HG03025 (cell line): ENCODE results near the gene GFI1.
"Not testable (repeated sequence)": the region's sequence is repeated elsewhere in the genome, so short reads cannot be mapped to it uniquely, and the experiment has no call there.

Source experiments
- ATAC-seq: cut with Tn5 transposase; IDR thresholded peaks from one replicate; pipeline ENCODE4 v1.9.1; 2021; ENCODE audit warnings: mild to moderate bottlenecking, moderate library complexity; ENCODE audit not compliant: unreplicated experiment, low FRiP score

GFI1 gene

GRCh38 chr1:92466683-92467352 is 19.9 kb downstream of the GFI1 start:
- ATAC-seq: no peak

GRCh38 chr1:92465256-92465647 is 21.5 kb downstream of the GFI1 start:
- no peak for ATAC-seq

GRCh38 chr1:92464588-92465255 is 22.0 kb downstream of the GFI1 start:
- no peak for ATAC-seq

- peak; percentile 47 for ATAC-seq
Observed at GRCh38 chr1:92461364-92462097, 25.2 kb downstream of the GFI1 start.

DNA sequence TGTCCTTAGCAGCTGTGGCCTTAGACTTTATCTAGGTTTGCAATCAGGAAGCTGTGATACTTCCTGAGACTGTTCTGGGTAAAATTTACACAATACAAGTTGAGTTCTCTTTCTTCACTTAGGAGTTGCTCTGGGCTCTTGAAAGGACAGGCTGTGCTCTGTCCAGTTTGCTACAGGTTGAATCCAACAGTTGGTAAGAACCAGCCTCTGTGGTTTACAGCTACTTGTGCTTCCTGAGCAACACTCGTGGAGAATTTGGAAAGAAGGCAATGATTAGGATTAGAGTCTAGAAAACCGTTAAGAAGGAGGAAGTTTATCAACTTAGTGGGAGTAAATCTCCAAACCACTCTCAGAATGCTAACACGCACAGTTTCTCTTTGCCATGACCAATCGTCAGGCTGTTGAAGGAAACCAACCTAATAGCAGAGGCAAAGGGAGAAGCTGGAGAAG is 26.8 kb downstream of the GFI1 start:
- no peak for ATAC-seq

- ATAC-seq: no peak
Observed at GRCh38 chr1:92458146-92458545, 28.6 kb downstream of the GFI1 start.

GRCh38 chr1:92447976-92448375 is 38.7 kb downstream of the GFI1 start:
- no peak for ATAC-seq

DNA sequence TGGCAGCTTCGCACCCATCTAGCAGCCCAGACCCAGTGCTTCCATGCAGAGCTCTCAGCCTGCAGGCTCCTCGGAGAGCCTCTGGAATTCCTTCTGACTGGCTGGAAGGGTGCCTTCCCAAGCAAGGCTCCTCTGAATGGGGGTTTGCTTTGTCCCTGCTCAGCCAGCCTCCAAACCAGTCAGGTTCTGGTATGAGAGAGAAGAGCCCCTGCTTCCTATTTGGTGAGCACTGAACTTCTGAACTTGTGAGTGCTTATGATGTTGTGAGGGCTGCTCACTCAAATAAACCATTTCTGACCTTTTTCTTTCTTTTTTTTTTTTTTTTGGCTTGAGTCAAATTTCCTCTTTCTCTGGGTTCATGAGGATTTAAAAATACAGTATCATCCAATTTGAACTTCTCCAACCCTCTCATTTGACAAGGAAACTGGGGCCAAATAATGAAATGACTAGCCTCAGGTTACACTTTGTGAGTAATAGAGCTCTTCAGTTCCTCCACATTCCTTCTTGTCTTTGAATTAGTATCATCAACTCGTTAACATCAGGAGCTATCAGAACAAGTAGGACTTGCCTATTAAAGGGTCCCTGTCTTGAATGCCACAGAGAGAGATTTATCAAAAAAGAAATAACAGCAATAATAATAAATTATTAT is 39.6 kb downstream of the GFI1 start:
- no peak for ATAC-seq

DNA sequence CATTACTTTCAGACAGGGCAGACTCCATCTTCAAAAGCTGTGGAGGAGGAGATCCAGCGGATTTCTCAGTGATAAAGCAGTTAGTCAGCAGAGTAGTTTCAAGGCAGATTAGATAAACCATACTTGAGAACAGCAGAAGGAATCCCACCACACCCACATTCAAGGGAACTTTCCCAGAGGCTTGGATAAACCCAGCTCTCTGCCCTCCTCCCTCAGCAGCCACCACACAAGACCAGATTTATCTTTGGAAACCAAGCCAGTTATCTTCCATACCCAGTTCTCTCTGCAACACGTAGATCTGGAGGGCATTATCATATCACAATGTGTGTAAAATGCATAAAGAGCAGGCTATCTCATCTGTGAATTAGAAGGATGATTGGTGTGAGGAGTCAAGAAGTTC is 40.2 kb downstream of the GFI1 start:
- ATAC-seq: no peak

DNA sequence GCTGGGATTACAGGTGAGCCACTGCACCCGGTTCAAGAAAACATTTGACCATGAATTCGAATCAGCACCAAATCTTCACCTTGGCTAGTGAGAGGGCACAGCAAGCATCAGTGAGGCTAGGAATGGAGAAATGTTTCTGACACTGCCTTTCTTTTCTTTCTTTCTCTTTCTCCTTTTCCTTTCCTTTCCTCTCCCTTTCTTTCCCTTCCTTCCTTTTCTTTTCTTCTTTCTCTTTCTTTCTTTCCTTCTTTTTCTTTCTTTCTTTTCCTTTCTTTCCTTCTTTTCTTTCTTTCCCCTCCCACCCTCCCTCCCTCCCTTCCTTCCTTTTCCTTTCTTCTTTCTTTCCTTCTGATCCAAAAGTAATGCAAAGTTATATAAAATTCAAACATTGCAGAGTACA is 40.9 kb downstream of the GFI1 start:
- no peak for ATAC-seq

DNA sequence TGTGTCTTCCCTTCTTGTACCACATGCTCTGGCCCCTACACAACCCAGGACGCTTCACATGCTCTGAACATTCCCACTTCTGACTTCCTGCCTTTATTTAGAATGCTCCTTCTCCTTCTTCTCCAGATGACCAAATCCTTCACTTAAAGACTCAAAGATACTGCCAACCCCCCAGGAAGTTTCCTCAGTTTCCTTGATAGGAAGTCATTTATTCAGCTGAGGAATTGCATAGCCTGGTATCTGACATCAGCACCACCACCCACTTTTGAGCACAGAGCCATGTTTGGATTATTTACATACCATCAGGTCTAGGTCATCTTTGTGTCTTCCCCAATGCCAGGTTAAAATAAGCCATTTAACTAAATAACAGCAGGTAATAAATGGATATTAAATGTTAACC is 42.4 kb downstream of the GFI1 start:
- no peak for ATAC-seq

DNA sequence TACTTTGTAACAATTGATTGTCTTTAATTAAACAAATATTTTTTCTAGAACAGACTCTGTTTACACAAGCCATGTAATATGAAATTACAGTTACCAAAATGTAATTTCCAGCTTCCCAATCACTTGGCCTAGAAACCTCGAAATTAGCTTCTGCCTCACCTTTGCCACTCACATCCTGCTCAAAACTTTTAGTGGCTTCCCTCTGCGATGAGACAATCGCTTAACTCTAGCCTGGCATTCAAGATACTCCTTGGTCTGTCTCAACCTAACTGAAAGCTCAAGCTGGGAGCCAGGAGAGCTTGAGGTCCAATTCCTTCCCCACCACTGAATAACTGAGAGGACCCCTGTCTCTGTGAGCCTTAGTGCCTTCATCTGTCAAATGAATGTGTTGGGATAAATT is 42.8 kb downstream of the GFI1 start:
- ATAC-seq: no peak

- no peak for ATAC-seq
Observed at GRCh38 chr1:92442351-92442750, 44.4 kb downstream of the GFI1 start.

DNA sequence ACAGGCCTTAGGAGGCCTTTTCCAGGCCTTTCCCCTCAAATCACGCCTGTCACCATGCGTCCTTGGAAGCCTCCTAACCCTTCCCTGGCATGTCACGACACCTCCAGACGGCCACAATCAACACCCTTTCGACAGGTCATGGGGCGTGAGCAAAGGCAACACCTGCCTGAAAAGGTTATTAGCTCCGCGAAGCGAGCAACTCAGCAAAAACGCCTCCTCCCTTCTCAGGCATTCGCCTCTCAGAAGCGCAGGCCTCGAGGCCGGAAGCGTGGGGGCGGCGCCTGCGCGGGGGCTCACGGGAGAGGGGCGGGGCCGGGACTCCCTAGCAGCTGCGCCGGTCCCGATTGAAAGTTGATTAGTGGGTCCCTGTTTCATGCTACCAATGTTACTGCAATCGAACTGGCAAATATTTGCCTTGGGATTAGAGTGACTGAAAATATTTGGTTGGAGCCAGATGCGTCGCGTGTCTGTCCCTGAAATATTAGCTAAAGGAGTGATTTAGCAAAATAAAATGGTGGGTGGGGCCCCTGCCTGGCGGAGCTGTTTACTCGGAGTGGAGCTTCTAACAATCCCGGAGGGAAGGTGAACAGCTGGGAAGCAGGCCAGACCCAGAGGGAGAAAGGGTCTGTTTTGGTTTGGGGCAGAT is 44.9 kb downstream of the GFI1 start:
- ATAC-seq: no peak

DNA sequence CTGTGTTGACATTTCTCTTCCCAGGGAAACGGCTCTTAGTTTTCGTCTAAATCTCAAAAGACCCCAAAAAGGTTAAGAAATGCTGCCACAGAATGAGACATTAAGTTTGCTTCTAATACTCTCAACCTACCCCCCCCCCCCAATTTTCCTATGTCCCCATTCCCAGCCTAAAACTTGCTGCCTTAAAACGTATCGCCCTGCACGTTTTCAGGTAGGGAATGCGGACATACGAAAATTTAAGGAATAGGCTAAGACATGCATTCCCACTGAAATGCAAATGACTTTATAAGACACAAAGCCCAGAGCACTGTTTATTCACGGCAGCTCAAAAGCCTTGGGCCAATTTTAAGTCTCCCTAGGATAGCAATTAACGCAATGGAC is 45.4 kb downstream of the GFI1 start:
- ATAC-seq: no peak

GRCh38 chr1:92439291-92439690 is 47.4 kb downstream of the GFI1 start:
- ATAC-seq: no peak

- ATAC-seq: not testable (repeated sequence)
Observed at GRCh38 chr1:92434572-92434971, 52.2 kb downstream of the GFI1 start.

GRCh38 chr1:92430030-92430429 is 56.7 kb downstream of the GFI1 start:
- no peak for ATAC-seq

DNA sequence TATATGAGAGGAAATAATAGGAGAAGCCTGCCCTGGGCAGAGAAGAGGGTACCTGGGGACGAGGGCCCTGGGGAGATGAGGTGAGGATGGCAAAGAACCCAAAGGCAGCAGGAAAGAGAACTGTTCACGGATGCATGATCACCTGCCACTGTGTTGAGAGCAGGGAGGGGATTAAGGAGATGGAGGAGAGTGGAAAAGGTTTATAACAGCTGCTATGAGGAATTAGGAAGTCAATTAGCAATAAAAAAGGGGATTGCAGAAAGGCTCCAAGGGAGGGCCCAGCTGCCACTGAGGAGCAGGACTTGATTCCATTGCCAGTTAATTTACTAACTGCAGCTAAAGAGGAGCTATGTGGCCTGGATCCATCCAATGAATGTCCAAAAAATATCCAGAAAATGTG is 61.1 kb downstream of the GFI1 start:
- ATAC-seq: no peak
